Motor neuron (in vitro differentiated cells): ENCODE results near the gene DUOXA1. TPM values are rescaled to one million over a fixed set of nuclear protein-coding genes. Genes with fewer than 3 reads are reported as not detected.

Source experiments
- ATAC-seq, 8 experiments: fragments of 200-7000 bp; cut with Tn5 transposase; replicated peaks in 6 of 8; 2 replicates each; pipeline ENCODE4 v1.8.0; 2021; ENCODE audit warnings: mild to moderate bottlenecking in 8 of 8, moderate library complexity in 8 of 8
- H3K27ac ChIP-seq, 2 donors: fragments of 250-450 bp; sonication (Bioruptor Pico); 2 replicates each; pipeline ENCODE4 v1.9.0; 2021; ENCODE audit warnings: antibody characterized with exemption in 2 of 2, mild to moderate bottlenecking in 2 of 2, moderate library complexity in 1 of 2
- H3K4me1 ChIP-seq, 2 donors: fragments of 250-450 bp; sonication (Bioruptor Pico); replicated peaks in 1 of 2; 2 replicates each; pipeline ENCODE4 v1.6.1; 2021; ENCODE audit warnings: antibody characterized with exemption in 2 of 2, mild to moderate bottlenecking in 2 of 2, moderate library complexity in 1 of 2
- H3K4me3 ChIP-seq, 5 donors: fragments of 250-450 bp; sonication (Bioruptor Pico); 2 replicates each; pipeline ENCODE4 v1.9.0; 2021; ENCODE audit warnings: antibody characterized with exemption in 5 of 5, mild to moderate bottlenecking in 5 of 5, moderate library complexity in 4 of 5
- WGBS, 10 experiments: fragments of 450-650 bp; shearing (Covaris generic); methylation state at CpG; one replicate each; pipeline ENCODE4 v1.0.0; 2022; 5-methylcytosine and 5-hydroxymethylcytosine counted together
- in situ Hi-C, 9 experiments: fragments of 400-800 bp; cut with MboI; loops; one replicate each; pipeline ENCODE4 v1.15.0; 2021; ENCODE audit warnings: low sequenced_read_pairs in 9 of 9, low pct_unique_long_range_greater_than_20kb in 2 of 9; ENCODE audit not compliant: unreplicated experiment in 9 of 9
- total RNA-seq, 8 experiments: library from RNA; unstranded; fragments of 300-600 nt; gene quantifications; 2 replicates each; pipeline versions ENCODE4 v1.2.3 to v1.2.4, GENCODE V29; 2022

DUOXA1 gene
- total RNA-seq, 8 experiments from 2014 or later: 0.05 to 3.3 (median 0.48) TPM; not detected in 2

- in situ Hi-C loops: no loop called here
- peak in 2 of 8 experiments; percentile 22 to 28 for ATAC-seq
- Histone ChIP-seq H3K4me1 (peaks cover 0 to 3% of the 10 kb centered on the region in 2 donors), H3K4me3 (no peak overlapping the region), H3K27ac (no peak overlapping the region)
- WGBS, 10 experiments: 30 to 83% (median 44%) methylated on average over 1 to 4 of the region's 7 CpGs; no CpG with 5 or more reads in 3 of the 10 experiments
Measured at GRCh38 chr15:45100884-45101625, 28.6 kb downstream of the DUOXA1 start.

- Histone ChIP-seq H3K4me1 (peaks cover 0 to 3% of the 10 kb centered on the region in 2 donors), H3K27ac (no peak overlapping the region), H3K4me3 (no peak overlapping the region)
- 63 to 94% (median 74%) methylated on average over 3 to 9 of the region's 23 CpGs; no CpG with 5 or more reads in 5 of the 10 experiments for WGBS, 10 experiments
- in situ Hi-C loops: no loop called here
- ATAC-seq: no peak
Measured at GRCh38 chr15:45099549-45100165, 30.0 kb downstream of the DUOXA1 start.

DNA sequence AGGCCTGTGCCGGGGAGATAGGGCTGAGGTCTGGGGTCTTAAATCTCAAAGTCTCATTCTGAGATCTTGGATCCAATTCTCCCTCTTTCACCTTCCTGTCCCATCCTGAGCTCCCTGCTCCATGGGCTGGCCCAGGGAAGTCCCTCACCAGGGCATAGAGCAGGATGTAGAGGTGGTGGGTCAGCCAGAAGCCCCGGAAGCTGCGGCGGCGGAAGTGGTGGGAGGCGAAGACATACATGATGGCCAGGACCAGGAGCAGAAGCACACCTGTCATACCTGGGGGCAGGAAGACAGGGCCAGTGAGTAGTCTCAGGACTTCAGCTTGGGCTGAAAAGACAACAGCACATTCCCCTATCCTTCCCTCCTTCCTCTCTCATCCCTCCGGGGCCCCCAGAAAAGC, 32.2 kb downstream of the DUOXA1 start:
- in situ Hi-C loops: no loop called here
- Histone ChIP-seq H3K4me1 (peaks cover 0 to 3% of the 10 kb centered on the region in 2 donors), H3K27ac (no peak overlapping the region), H3K4me3 (no peak overlapping the region)
- WGBS, 10 experiments: 76 to 100% (median 80%) methylated on average over 1 to 4 of the region's 7 CpGs; no CpG with 5 or more reads in 7 of the 10 experiments
- no peak for ATAC-seq

- Histone ChIP-seq H3K27ac (no peak overlapping the region), H3K4me1 (no peaks in the 10 kb centered on the region), H3K4me3 (no peak overlapping the region)
- no peak for ATAC-seq
- WGBS, 10 experiments: 60 to 80% methylated on average over 1 to 2 of the region's 11 CpGs; no CpG with 5 or more reads in 8 of the 10 experiments
- in situ Hi-C loops: no loop called here
Measured at GRCh38 chr15:45095661-45096060, 34.0 kb downstream of the DUOXA1 start.

DNA sequence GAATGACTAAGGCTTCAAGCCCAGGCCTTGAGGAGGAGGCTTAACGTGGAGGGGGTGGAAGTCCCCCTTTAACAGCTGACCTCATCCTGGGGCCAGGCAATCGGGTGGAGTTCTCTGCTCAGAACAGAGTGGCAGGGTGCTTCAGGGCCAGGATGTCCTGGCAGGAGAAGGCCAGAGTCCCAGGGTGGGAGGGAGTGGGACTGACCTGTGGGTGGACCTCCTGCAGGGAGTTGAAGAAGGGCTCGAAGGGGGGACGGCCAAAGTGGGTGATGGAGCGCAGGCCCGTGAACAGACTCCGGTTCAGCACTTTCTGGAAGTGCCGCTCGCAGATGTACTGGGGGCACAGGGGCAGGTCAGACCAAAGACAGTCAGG, 35.3 kb downstream of the DUOXA1 start:
- Histone ChIP-seq H3K4me1 (peaks cover 0 to under 1% of the 10 kb centered on the region in 2 donors), H3K27ac (no peak overlapping the region), H3K4me3 (no peak overlapping the region)
- in situ Hi-C loops: no loop called here
- ATAC-seq: peak in 2 of 8 experiments; percentile 11 to 83
- 20 to 100% methylated on average over 1 of the region's 9 CpGs; no CpG with 5 or more reads in 8 of the 10 experiments for WGBS, 10 experiments

GRCh38 chr15:45093622-45094357, 35.9 kb downstream of the DUOXA1 start:
- in situ Hi-C loops: no loop called here
- peaks cover 3 to 4% of the 10 kb centered on the region in 2 donors for H3K4me1 ChIP-seq
- no peak overlapping the region for H3K4me3 ChIP-seq
- ATAC-seq: no peak
- no peak overlapping the region for H3K27ac ChIP-seq
- 0 to 100% (median 79%) methylated on average over 1 to 4 of the region's 11 CpGs; no CpG with 5 or more reads in 2 of the 10 experiments for WGBS, 10 experiments

GRCh38 chr15:45093013-45093412, 36.7 kb downstream of the DUOXA1 start:
- no peak for ATAC-seq
- 40 to 87% (median 80%) methylated on average over 1 to 4 of the region's 4 CpGs; no CpG with 5 or more reads in 1 of the 10 experiments for WGBS, 10 experiments
- in situ Hi-C loops: no loop called here
- H3K27ac ChIP-seq: no peak overlapping the region
- H3K4me1 ChIP-seq: peaks cover 6 to 8% of the 10 kb centered on the region in 2 donors
- H3K4me3 ChIP-seq: no peak overlapping the region

GRCh38 chr15:45091576-45091975, 38.1 kb downstream of the DUOXA1 start:
- WGBS, 10 experiments: 0 to 71% (median 28%) methylated on average over 1 to 2 of the region's 2 CpGs; no CpG with 5 or more reads in 4 of the 10 experiments
- ATAC-seq: peak in 2 of 8 experiments; percentile 37 to 56
- H3K27ac ChIP-seq: no peak overlapping the region
- no peak overlapping the region for H3K4me3 ChIP-seq
- in situ Hi-C loops: no loop called here
- peaks cover 6 to 8% of the 10 kb centered on the region in 2 donors for H3K4me1 ChIP-seq

GRCh38 chr15:45091161-45091560, 38.5 kb downstream of the DUOXA1 start:
- WGBS, 10 experiments: 0 to 53% (median 13%) methylated on average over 1 to 7 of the region's 7 CpGs

DNA sequence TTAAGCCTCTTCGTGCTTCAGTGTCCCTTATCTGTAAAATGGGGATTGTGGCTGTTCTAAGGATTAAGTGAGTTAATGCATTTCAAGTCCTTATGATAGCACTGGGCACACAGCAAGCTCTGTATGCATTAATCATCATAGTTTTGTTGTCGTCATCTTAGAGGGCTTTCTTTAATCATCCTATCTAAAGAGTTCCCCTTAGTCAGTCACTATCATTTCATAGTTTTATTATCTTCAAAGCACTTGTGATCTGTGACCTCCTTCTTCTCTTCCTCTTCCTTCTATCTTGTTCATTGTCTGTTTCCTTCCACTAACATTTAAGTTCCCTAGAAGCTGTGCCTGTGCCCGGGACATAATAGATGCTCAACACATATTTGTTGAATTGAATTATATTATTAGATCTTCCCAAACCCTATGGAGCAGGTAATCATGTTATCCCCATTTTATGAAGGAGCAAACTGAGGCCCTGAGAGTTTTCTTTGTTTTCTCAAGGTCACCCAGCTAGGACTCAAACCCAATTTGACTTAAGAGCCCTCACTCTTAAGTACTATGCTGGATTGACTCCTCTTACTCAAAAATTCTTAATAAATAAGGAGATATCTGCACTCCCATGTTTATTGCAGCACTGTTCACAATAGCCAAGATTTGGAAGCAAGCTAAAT, 39.8 kb downstream of the DUOXA1 start:
- no peak overlapping the region for H3K27ac ChIP-seq
- in situ Hi-C loops: no loop called here
- WGBS, 10 experiments: 19 to 75% (median 44%) methylated on average over 1 to 3 of the region's 3 CpGs

More at GRCh38 chr15:45091161-45091560, 38.5 kb downstream of the DUOXA1 start:
- no peak overlapping the region for H3K27ac ChIP-seq
- in situ Hi-C loops: no loop called here
- H3K4me1 ChIP-seq: peaks cover 6 to 8% of the 10 kb centered on the region in 2 donors
- no peak overlapping the region for H3K4me3 ChIP-seq
- ATAC-seq: peak in 4 of 8 experiments; percentile 49 to 88 (median 70)

GRCh38 chr15:45088801-45089711, 40.6 kb downstream of the DUOXA1 start:
- peaks cover 6 to 8% of the 10 kb centered on the region in 2 donors for H3K4me1 ChIP-seq
- no peak overlapping the region for H3K4me3 ChIP-seq
- H3K27ac ChIP-seq: peak overlapping the region in 1 of 2 donors; percentile 46
- 33 to 100% (median 81%) methylated on average over 1 to 8 of the region's 10 CpGs; no CpG with 5 or more reads in 2 of the 10 experiments for WGBS, 10 experiments
- in situ Hi-C loops: no loop called here
- ATAC-seq: peak in 6 of 8 experiments; percentile 20 to 98 (median 70)

More for the DNA sequence above, 39.8 kb downstream of the DUOXA1 start:
- Histone ChIP-seq H3K4me1 (peaks cover 6 to 8% of the 10 kb centered on the region in 2 donors), H3K4me3 (no peak overlapping the region)
- no peak for ATAC-seq

GRCh38 chr15:45087513-45087912, 42.2 kb downstream of the DUOXA1 start:
- no peak overlapping the region for H3K4me3 ChIP-seq
- 0 to 54% (median 8%) methylated on average over 1 of the region's 1 CpG; no CpG with 5 or more reads in 6 of the 10 experiments for WGBS, 10 experiments
- no peak for ATAC-seq
- in situ Hi-C loops: no loop called here
- H3K4me1 ChIP-seq: peaks cover 6 to 8% of the 10 kb centered on the region in 2 donors
- H3K27ac ChIP-seq: no peak overlapping the region
